NCI-H1092 (cell line): ENCODE measurements around the gene INPP5K.

Source experiments
- DNase-seq: peaks from one replicate; lab custom pipeline; 2025; lab: John Stamatoyannopoulos, UW

Gene INPP5K

GRCh38 chr17:1505586-1505985 lies 10.8 kb downstream of the INPP5K start:
- DNase-seq: no peak

GRCh38 chr17:1504866-1505265 lies 11.5 kb downstream of the INPP5K start:
- DNase-seq: no peak

- DNase-seq: no peak
Measured at GRCh38 chr17:1503699-1504098, 12.7 kb downstream of the INPP5K start.

GRCh38 chr17:1498869-1499268 lies 17.5 kb downstream of the INPP5K start:
- DNase-seq: no peak

GRCh38 chr17:1498233-1498632 lies 18.2 kb downstream of the INPP5K start:
- no peak for DNase-seq

- DNase-seq: no peak
Measured at GRCh38 chr17:1497831-1498230, 18.6 kb downstream of the INPP5K start.

- DNase-seq: no peak
Measured at GRCh38 chr17:1496869-1497268, 19.5 kb downstream of the INPP5K start.

GRCh38 chr17:1495265-1495989 lies 21.0 kb downstream of the INPP5K start:
- DNase-seq: no peak

GRCh38 chr17:1494736-1495253 lies 21.6 kb downstream of the INPP5K start:
- DNase-seq: no peak

- DNase-seq: no peak
Measured at GRCh38 chr17:1494203-1494602, 22.2 kb downstream of the INPP5K start.

GRCh38 chr17:1493291-1493980 lies 23.0 kb downstream of the INPP5K start:
- no peak for DNase-seq

- no peak for DNase-seq
Measured at GRCh38 chr17:1492249-1493206, 23.9 kb downstream of the INPP5K start, which contains the start of gene MYO1C. Gene MYO1C, minus strand, starts transcription at chr17:1492686. Its CDS starts 199 bp downstream, at chr17:1492487.

- DNase-seq: no peak
Measured at GRCh38 chr17:1491443-1492248, 24.8 kb downstream of the INPP5K start.

- no peak for DNase-seq
Measured at GRCh38 chr17:1490643-1491442, 25.6 kb downstream of the INPP5K start.

- DNase-seq: no peak
Measured at GRCh38 chr17:1488826-1489270, 27.6 kb downstream of the INPP5K start.

GRCh38 chr17:1487939-1488825 lies 28.2 kb downstream of the INPP5K start:
- DNase-seq: no peak

GRCh38 chr17:1486802-1487695 lies 29.4 kb downstream of the INPP5K start:
- no peak for DNase-seq
